Lower lobe of right lung (tissue), 2 donors: Measurements from ENCODE around the gene VIPR2. TPM values are rescaled to one million over a fixed set of nuclear protein-coding genes. Genes with fewer than 3 reads are reported as not detected.
"Not testable (repeated sequence)": the region's sequence is repeated elsewhere in the genome, so short reads cannot be mapped to it uniquely, and the experiment has no call there.

Source experiments
- ATAC-seq, 2 donors: fragments of 200-7000 bp; cut with Tn5 transposase; one replicate each; pipeline ENCODE4 v1.9.1; 2020 to 2022; ENCODE audit warnings: mild to moderate bottlenecking in 2 of 2, moderate library complexity in 2 of 2
- DNase-seq: peaks from one replicate; pipeline ENCODE4 v3.0.0-alpha.2; 2020
- H3K27ac ChIP-seq: fragments of 200-600 bp; one replicate; pipeline ENCODE4 v1.8.0; 2022
- H3K27me3 ChIP-seq: fragments of 200-600 bp; one replicate; pipeline ENCODE4 v1.8.0; 2022; ENCODE audit warnings: low read depth
- H3K36me3 ChIP-seq: fragments of 200-600 bp; one replicate; pipeline ENCODE4 v1.8.0; 2022; ENCODE audit warnings: mild to moderate bottlenecking
- H3K4me1 ChIP-seq: fragments of 200-600 bp; one replicate; pipeline ENCODE4 v1.8.0; 2022
- H3K4me3 ChIP-seq: fragments of 200-600 bp; one replicate; pipeline ENCODE4 v1.8.0; 2022; ENCODE audit warnings: mild to moderate bottlenecking
- H3K9me3 ChIP-seq: fragments of 200-600 bp; one replicate; pipeline ENCODE4 v1.8.0; 2022
- CTCF ChIP-seq: fragments of 200-600 bp; IDR thresholded peaks from one replicate; pipeline ENCODE4 v1.8.0; 2022; ENCODE audit warnings: antibody characterized with exemption, mild to moderate bottlenecking
- intact Hi-C: fragments of 100-400 bp; cut with DNase I; formaldehyde crosslinking; loops from one replicate; pipeline ENCODE4 v1.11.0; 2022
- total RNA-seq: library from RNA; stranded (reverse); fragmentation: NEBNext Ultra II Directional; extraction: Animal tissue kit (Norgen Biotek cat#: 25700); gene quantifications from one replicate; pipeline ENCODE4 v1.2.1, GENCODE V29; 2021
- donor health status: DM: no; HTN: yes; CAD: no; lungs with severe emphysema.

VIPR2 gene
- total RNA-seq, 1 donor from 2014 or later = 0.80 TPM

- no peak for DNase-seq
- no peak for TF ChIP-seq CTCF
Measured at GRCh38 chr7:159139202-159139601, 5.5 kb downstream of the VIPR2 start.

GRCh38 chr7:159138508-159138907 lies 6.2 kb downstream of the VIPR2 start:
- peaks cover 32% of the 10 kb centered on the region for H3K27me3 ChIP-seq
- no peak overlapping the region for H3K4me3 ChIP-seq
- no peaks in the 10 kb centered on the region for H3K36me3 ChIP-seq
- no peak for TF ChIP-seq CTCF
- peaks cover under 1% of the 10 kb centered on the region for H3K4me1 ChIP-seq
- intact Hi-C loops = no loop called here
- ATAC-seq = no peak
- DNase-seq = no peak
- no peaks in the 10 kb centered on the region for H3K9me3 ChIP-seq
- H3K27ac ChIP-seq = no peak overlapping the region

More at GRCh38 chr7:159139202-159139601, 5.5 kb downstream of the VIPR2 start:
- intact Hi-C loops = no loop called here
- peaks cover 7% of the 10 kb centered on the region for H3K4me1 ChIP-seq
- no peak for ATAC-seq
- peaks cover 39% of the 10 kb centered on the region for H3K27me3 ChIP-seq
- H3K27ac ChIP-seq = no peak overlapping the region
- H3K9me3 ChIP-seq = no peaks in the 10 kb centered on the region
- H3K36me3 ChIP-seq = no peaks in the 10 kb centered on the region
- H3K4me3 ChIP-seq = no peak overlapping the region

- intact Hi-C loops = no loop called here
- Histone ChIP-seq H3K4me3 (no peak overlapping the region), H3K27ac (no peak overlapping the region), H3K27me3 (peaks cover 26% of the 10 kb centered on the region), H3K4me1 (no peaks in the 10 kb centered on the region), H3K9me3 (no peaks in the 10 kb centered on the region), H3K36me3 (no peaks in the 10 kb centered on the region)
- DNase-seq (no peak), ATAC-seq (no peak)
- TF ChIP-seq CTCF = no peak
Measured at GRCh38 chr7:159137906-159138305, 6.8 kb downstream of the VIPR2 start.

- Histone ChIP-seq H3K9me3 (no peaks in the 10 kb centered on the region), H3K4me3 (no peak overlapping the region), H3K36me3 (no peaks in the 10 kb centered on the region), H3K27me3 (peaks cover 17% of the 10 kb centered on the region), H3K27ac (no peak overlapping the region), H3K4me1 (no peaks in the 10 kb centered on the region)
- DNase-seq = no peak
- no peak for ATAC-seq
- TF ChIP-seq CTCF = no peak
- intact Hi-C loops = no loop called here
Measured at GRCh38 chr7:159136846-159137245, 7.8 kb downstream of the VIPR2 start.

- no peak for ATAC-seq
- no peaks in the 10 kb centered on the region for H3K9me3 ChIP-seq
- no peaks in the 10 kb centered on the region for H3K36me3 ChIP-seq
- peaks cover 12% of the 10 kb centered on the region for H3K27me3 ChIP-seq
- no peak for DNase-seq
- TF ChIP-seq CTCF = no peak
- H3K4me1 ChIP-seq = no peaks in the 10 kb centered on the region
- intact Hi-C loops = no loop called here
- H3K4me3 ChIP-seq = no peak overlapping the region
- no peak overlapping the region for H3K27ac ChIP-seq
Measured at GRCh38 chr7:159136442-159136841, 8.2 kb downstream of the VIPR2 start.

GRCh38 chr7:159136013-159136412 lies 8.7 kb downstream of the VIPR2 start:
- H3K4me3 ChIP-seq = no peak overlapping the region
- no peaks in the 10 kb centered on the region for H3K9me3 ChIP-seq
- no peaks in the 10 kb centered on the region for H3K36me3 ChIP-seq
- H3K27ac ChIP-seq = no peak overlapping the region
- peaks cover 8% of the 10 kb centered on the region for H3K27me3 ChIP-seq
- intact Hi-C loops = no loop called here
- DNase-seq = no peak
- H3K4me1 ChIP-seq = no peaks in the 10 kb centered on the region
- no peak for TF ChIP-seq CTCF
- ATAC-seq = no peak

GRCh38 chr7:159132670-159133443 lies 11.8 kb downstream of the VIPR2 start:
- intact Hi-C loops, H3K4me1 ChIP-seq, ATAC-seq, H3K36me3 ChIP-seq, H3K9me3 ChIP-seq, H3K27ac ChIP-seq, H3K4me3 ChIP-seq, DNase-seq: not testable (repeated sequence)
- peaks cover 14% of the 10 kb centered on the region for H3K27me3 ChIP-seq
